ENCODE results near the gene ABCB11. TPM values are rescaled to one million over a fixed set of nuclear protein-coding genes. Genes with fewer than 3 reads are reported as not detected.

The ABCB11 gene
- total RNA-seq (2022; extraction: Qiagen RNA extraction) = 0.02 to 0.08 TPM (median 0.06 TPM) in 5 replicates

GRCh38 chr2:169031202-169031601 is at the start of gene ABCB11:
ABCB11 (minus strand) TSS chr2:169031324; CDS start chr2:169018125, 13,199 bp downstream.

GRCh38 chr2:169069341-169069740 is 38.2 kb upstream of the ABCB11 start, which contains the start of gene DHRS9:
DHRS9 (plus strand) TSS chr2:169069563; CDS start chr2:169081582, 12,019 bp downstream.

GRCh38 chr2:168901003-168901402 is 130.1 kb downstream of the ABCB11 start, which contains the start of gene G6PC2:
G6PC2 (plus strand) TSS chr2:168901291; CDS start chr2:168901332, 41 bp downstream.

GRCh38 chr2:168890006-168890782 is 140.9 kb downstream of the ABCB11 start, which contains the start of gene SPC25:
SPC25 (minus strand) TSS chr2:168890430; CDS start chr2:168889519, 911 bp downstream.

Other genes with a start within 250 kb of the ABCB11 start
- gene NOSTRIN, start 228.7 kb downstream of the ABCB11 start, total RNA-seq (2022; extraction: Qiagen RNA extraction) = 1.7 to 2.9 TPM (median 2.1 TPM) in 5 replicates
- gene SPC25, start 140.9 kb downstream of the ABCB11 start, total RNA-seq (2022; extraction: Qiagen RNA extraction) = 16.6 to 19.7 TPM (median 18.6 TPM) in 5 replicates
- gene G6PC2, start 130.0 kb downstream of the ABCB11 start, total RNA-seq (2022; extraction: Qiagen RNA extraction) = not detected in 5 replicates
- 3.4 to 4.6 TPM (median 3.9 TPM) in 5 replicates for gene DHRS9, start 38.2 kb upstream of the ABCB11 start, total RNA-seq (2022; extraction: Qiagen RNA extraction)

All from A549 treated with dexamethasone at 1 μM for 4 hours (cell line).